GM08714 (cell line): ENCODE measurements around the gene VPS4B.

Source experiments
- H3K4me3 ChIP-seq: fragments of 200-500 bp; sonication (Bioruptor generic); 2 replicates; pipeline ENCODE4 v1.5.1; 2014; ENCODE audit warnings: mild to moderate bottlenecking, low read length, inconsistent platforms
- ZNF274 ChIP-seq: IDR thresholded peaks from 2 replicates; pipeline ENCODE4 v1.6.1; 2012; ENCODE audit warnings: mild to moderate bottlenecking, low read depth, low read length

The VPS4B gene

GRCh38 chr18:63444580-63444979 lies 22.3 kb upstream of the VPS4B start:
- TF ChIP-seq ZNF274 = no peak
- no peak overlapping the region for H3K4me3 ChIP-seq

- no peak for TF ChIP-seq ZNF274
- no peak overlapping the region for H3K4me3 ChIP-seq
These were observed 21.6 kb upstream of the VPS4B start for GRCh38 chr18:63443829-63444228.

DNA sequence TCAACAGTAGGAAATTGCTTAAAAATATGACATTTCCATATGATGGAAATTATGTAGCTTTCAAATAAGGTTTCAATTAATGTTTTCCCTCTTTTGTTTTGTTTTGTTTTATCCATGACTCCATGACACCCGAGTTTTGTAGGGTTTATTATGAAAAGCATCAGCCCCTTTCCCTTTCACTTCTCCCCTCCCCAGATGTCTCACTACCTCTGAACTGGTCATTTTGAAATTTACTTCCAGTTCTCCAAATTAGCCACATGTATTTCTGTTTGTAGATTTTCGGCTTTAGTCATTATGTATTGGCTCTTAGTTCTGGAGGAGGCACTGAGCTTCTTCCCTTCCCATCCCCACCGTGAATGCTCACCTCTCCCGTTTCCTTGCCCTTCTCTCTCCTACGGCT lies 18.6 kb upstream of the VPS4B start:
- H3K4me3 ChIP-seq = no peak overlapping the region
- no peak for TF ChIP-seq ZNF274

DNA sequence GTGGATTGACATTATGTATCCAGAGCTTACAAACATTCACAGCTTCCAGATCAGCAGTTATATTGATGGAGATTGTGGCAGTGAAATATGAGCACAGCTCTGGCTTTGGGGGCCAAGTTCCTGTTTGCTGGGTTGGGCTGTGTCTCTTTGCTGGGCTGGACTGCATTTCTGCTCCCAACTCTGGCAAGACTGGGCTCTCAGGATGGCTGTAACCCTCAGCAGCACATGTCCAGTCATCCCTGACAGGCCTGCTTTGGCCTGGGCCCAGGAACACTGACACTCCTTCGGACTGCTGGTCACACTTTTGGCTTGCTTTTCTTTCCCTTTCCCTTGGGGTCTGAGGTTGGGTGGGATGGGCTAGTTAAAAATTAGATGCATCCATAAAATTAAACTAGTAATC lies 17.9 kb upstream of the VPS4B start:
- H3K4me3 ChIP-seq = no peak overlapping the region
- no peak for TF ChIP-seq ZNF274

DNA sequence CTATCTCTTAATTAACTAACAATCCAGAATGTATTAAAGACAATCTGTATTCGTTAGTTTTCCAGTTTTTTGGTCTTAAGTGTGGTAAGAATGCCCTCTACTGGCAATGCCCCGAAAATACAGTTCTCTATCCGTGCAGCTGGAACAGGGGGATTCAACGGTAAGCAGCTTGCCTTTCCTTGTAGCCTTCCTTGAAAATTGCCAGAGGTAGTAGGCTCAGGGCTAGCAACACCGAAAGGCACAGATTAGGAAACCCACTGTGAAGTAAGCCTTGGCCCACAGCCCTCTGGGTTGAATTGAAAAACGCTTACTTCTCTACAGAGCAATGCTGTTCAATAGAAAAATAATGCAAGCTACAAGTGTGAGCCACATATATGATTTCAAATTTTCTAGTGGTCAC lies 17.1 kb upstream of the VPS4B start:
- TF ChIP-seq ZNF274 = no peak
- no peak overlapping the region for H3K4me3 ChIP-seq

DNA sequence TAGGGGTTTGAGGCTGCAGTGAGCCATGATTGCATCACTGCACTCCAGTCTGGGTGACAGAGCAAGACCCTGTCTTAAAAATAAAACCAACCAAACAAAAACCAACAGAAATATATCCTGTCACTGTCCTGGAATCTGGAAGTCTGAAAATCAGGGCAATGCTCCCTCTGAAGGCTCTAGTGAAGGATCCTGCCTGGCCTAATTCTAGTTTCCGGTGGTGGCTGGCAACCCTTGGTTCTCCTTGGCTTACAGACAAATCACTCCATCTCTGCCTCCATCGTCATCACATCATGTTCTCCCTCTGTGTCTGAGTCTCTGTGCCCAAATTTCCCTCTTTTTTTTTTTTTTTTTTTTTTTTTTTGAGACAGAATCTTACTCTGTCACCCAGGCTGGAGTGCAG lies 15.9 kb upstream of the VPS4B start:
- no peak for TF ChIP-seq ZNF274
- no peak overlapping the region for H3K4me3 ChIP-seq

DNA sequence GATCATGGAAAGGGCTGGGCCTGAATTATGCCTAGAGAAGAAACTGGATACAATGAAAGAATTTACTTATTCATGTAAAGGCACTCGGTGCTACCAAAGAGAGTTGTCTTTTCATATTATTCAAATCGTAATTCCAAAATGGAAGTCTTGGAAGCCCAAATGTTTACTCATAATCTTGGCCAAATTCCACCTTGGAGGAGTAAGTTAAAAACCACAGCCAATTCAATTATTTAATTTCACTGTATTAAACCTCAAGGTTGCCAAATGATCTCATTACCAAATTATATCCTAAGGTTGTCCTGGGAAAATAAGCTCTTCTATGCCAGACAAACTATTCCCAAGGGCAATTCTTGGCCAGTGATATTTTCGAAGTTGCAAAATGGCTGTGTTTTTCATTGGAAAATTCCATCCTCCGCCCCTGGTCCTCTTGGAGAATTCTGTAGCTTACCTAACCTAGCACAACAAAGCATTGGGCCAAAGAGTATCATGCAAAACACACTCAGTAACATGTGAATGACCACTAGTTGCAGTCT lies 11.1 kb upstream of the VPS4B start:
- no peak overlapping the region for H3K4me3 ChIP-seq
- no peak for TF ChIP-seq ZNF274

GRCh38 chr18:63431180-63431579 lies 8.9 kb upstream of the VPS4B start:
- no peak for TF ChIP-seq ZNF274
- H3K4me3 ChIP-seq = no peak overlapping the region

DNA sequence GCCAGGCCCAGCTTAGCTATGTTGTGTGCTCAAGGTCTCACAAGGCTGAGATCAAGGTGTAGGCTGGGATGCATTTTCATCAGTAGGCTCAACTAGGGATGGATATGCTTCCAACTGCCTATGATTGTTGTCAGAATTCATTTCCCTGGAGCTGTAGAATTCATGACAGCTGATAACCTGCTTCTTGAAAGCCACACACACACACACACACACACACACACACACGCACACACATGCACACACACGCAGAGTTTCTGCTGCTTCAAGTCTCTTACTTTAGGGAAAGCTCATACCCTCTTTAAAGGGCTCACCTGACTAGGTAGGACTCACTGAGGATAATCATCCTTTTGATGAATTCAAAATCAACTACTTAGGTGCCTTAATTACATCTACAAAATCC lies 8.2 kb upstream of the VPS4B start:
- no peak for TF ChIP-seq ZNF274

GRCh38 chr18:63427558-63427957 lies 5.3 kb upstream of the VPS4B start:
- no peak overlapping the region for H3K4me3 ChIP-seq
- no peak for TF ChIP-seq ZNF274

More for the DNA sequence above, 8.2 kb upstream of the VPS4B start:
- H3K4me3 ChIP-seq = no peak overlapping the region

DNA sequence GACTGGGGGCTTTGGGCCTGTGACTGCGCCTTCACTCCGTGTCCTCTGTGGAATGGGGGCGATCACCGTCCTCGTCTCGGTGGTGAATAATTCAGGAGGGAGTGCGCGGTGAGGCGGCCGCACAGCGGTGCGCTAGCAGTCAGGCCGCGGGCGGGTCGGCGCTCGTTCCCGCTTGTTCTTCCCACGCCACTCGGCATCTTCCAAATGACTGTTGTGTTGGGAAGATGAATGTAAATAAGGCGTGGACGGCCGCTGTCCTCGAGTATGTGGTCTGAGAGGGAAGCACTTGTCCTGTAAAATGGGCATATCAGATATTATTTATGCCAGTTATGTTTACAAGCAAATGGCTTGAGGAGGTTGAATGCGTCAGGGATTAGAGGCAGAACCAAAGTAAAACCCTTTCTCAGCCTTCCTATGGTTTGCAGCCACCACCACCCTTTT lies 608 bp upstream of the VPS4B start:
- no peak for TF ChIP-seq ZNF274
- peak overlapping the region; percentile 81 for H3K4me3 ChIP-seq

GRCh38 chr18:63421514-63421913 lies 762 bp downstream of the VPS4B start:
- peak overlapping the region; percentile 99 for H3K4me3 ChIP-seq
- TF ChIP-seq ZNF274 = no peak

DNA sequence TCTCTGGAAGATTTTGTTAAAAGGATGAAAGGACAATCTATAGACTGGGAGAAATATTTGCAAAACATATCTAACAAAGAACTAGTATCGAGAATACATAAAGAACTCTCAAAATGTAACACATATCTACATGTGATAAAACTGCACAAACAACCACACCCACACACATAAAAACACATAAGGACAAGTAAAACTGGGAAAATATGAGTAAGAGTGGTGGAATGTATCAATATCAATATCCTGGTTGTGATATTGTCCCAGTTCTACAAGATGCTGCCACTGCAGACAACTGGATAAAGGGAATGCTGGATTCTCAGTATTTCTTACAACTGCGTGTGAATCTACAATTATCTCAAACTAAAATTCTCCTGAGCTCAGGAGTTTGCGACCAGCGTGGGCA lies 9.3 kb downstream of the VPS4B start:
- no peak overlapping the region for H3K4me3 ChIP-seq
- no peak for TF ChIP-seq ZNF274

GRCh38 chr18:63410792-63411191 lies 11.5 kb downstream of the VPS4B start:
- H3K4me3 ChIP-seq = no peak overlapping the region
- no peak for TF ChIP-seq ZNF274

- no peak for TF ChIP-seq ZNF274
- no peak overlapping the region for H3K4me3 ChIP-seq
These were observed 13.0 kb downstream of the VPS4B start for GRCh38 chr18:63409301-63409700.

DNA sequence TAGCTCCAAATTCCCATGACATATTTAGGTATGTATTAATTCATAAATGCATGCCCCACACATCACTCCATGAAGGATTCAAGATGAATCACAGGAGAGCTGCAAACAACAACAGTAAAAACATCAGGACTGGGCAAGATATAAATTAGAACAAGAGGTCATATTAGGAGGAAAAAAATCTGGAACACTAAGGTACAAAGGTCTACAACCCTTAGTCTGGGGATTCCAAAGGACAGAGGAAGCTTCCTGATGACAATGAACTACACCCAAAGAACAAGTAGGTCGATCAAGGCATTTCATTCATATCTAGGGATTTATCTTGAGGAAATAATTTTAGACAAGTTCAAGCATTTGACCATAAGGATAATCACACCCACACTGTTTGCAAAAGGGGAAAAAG lies 14.5 kb downstream of the VPS4B start:
- no peak overlapping the region for H3K4me3 ChIP-seq
- TF ChIP-seq ZNF274 = no peak
